Superior temporal gyrus (tissue), 1 donor: ENCODE data around the gene HMX1.

Source experiments
- DNase-seq: peaks from one replicate; pipeline ENCODE4 v3.0.0-alpha.2; 2016; ENCODE audit errors: extremely low spot score

Gene HMX1

DNA sequence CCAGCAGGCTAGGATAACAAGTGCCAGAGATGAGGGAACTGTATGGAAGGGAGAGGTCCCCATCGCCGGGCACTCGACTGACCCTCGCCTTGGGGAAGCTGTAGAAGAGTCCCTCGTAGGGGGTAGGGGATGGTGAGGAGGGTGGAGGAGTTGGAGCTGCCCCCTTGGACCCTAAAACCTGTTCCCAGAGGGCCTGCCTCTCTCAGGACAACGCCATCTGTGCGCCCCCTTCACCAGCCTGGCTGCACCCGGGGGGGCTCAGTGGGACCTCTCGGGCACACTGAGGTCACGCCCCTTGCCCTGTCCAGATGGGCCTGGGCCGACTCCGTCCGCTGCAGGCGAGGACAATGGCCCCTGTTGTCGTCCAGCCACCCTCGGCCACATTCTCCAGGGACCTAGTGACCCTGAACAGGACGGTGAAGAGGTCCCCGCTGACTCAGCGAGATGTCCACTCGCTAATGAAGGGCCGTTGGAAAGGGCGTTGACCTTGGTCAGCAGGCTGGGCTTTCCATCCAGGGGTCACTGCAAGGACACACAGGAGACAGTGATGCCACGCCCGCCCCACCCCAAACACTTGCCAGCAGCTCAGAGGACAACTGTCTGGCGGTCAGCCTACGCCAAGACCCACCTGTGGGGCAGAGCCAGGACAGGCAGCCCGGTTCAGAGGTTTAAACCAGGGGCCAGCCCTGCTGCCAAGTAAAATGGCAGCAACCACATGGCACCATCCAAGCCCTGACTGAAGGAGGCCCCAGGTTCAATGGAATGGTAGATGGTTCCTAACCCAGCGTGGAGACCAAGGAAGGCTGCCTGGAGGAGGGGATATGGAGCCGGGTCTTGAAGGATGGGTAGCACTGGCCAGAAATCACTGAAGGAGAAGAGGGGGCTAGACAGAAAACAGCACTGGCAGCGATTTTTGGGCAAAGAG is 51.2 kb downstream of the HMX1 start:
- no peak for DNase-seq

- DNase-seq: no peak
Observed at GRCh38 chr4:8819473-8820177, 52.0 kb downstream of the HMX1 start.

- no peak for DNase-seq
Observed at GRCh38 chr4:8819019-8819418, 52.6 kb downstream of the HMX1 start.

DNA sequence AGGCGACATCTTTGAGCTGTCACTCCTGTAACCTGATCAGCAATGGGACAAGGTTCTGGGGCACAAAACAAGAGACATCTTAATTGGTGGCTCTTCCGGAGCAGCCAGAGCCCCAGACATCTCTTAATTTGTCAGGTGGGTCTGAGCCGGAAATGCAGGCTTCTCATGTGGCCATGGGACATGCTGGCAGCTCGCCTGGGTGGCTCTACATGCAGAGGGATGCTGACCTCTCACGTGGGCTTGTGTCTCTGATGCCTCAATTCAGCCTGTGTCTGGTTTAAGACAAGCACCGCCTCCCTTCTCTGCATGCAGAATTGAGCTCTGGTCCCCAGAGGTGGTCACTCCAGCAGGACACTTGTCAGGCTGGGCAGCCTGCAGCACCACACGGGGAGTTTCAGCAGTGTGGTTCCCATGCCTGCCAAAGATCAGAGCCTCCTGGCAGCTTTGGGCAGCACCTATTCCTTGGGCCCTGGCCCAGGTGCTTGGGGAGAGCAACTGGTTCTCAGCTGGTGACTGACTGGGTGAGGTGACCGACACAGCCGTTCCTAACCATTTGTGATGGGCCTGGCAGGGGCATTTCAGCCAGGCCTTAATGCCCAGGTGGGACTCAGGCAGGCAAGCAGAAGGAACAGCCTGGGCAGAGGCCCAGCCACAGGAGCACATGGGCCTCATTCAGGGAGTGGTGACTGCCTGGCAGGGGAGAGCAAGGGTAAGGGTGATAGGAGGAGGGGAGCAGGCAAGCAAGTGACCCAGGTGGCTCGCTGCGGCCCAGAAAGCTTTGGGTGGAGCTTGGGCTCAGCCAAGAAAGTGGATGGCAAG is 53.4 kb downstream of the HMX1 start:
- DNase-seq: no peak

DNA sequence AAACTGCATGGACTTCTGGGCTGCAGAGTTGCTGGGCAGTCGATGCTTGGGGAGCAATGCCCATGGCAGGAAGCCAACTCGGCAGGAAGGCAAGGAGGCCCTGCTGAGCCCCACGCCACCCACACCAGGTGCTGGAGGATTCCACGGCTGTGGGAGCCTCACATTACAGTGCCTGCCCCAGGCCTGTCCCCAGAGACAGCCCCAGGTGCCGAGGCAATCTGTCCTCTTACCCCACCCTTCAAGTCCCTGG is 53.9 kb downstream of the HMX1 start:
- DNase-seq: no peak

DNA sequence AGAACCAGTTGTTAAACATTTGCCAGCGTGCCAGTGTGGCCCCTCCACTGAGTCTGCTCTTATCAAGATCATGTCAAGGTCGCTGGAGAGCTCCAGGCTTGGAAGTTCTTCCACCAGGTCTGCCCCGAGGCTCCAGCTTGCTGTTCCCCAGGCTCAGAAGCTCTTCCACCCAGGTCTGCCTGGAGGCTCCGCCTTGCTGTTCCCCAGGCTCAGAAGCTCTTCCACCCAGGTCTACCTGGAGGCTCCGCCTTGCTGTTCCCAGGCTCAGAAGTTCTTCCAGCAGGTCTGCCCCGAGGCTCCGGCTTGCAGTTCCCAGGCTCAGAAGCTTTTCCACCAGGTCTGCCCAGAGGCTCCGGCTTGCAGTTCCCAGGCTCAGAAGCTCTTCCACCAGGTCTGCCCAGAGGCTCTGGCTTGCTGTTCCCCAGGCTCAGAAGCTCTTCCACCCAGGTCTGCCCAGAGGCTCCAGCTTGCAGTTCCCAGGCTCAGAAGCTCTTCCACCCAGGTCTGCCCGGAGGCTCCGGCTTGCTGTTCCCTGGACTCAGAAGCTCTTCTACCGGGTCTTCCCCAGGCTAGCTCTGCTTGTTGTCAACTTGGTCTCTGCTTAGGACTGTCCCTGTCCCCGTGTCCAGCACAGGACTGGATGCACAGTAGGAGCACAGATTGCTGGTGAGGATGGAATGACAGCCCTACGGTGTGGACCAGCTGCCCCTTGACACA is 54.4 kb downstream of the HMX1 start:
- no peak for DNase-seq
